ENCODE results near the gene TNS3. TPM values are rescaled to one million over a fixed set of nuclear protein-coding genes. Genes with fewer than 3 reads are reported as not detected.

Gene TNS3
- total and polyA plus RNA-seq, 2 of the 13 experiments (the other 11 are each of a cell fraction or from before 2014, with no cell fraction given), result 52.9 to 55.7 TPM

- no peak for TF ChIP-seq MLXIP (CRISPR knock-in tag; IDR thresholded peaks at IDR 0.05; ENCODE audit: borderline replicate concordance)
- TF ChIP-seq ATF2 (CRISPR knock-in tag; IDR thresholded peaks at IDR 0.05), result peak; percentile 65; the same call in 1 of the 2 replicates
- TF ChIP-seq NFKB2 (CRISPR knock-in tag; IDR thresholded peaks at IDR 0.05; ENCODE audit: borderline replicate concordance), result no peak
- TF ChIP-seq, protein P1, sequence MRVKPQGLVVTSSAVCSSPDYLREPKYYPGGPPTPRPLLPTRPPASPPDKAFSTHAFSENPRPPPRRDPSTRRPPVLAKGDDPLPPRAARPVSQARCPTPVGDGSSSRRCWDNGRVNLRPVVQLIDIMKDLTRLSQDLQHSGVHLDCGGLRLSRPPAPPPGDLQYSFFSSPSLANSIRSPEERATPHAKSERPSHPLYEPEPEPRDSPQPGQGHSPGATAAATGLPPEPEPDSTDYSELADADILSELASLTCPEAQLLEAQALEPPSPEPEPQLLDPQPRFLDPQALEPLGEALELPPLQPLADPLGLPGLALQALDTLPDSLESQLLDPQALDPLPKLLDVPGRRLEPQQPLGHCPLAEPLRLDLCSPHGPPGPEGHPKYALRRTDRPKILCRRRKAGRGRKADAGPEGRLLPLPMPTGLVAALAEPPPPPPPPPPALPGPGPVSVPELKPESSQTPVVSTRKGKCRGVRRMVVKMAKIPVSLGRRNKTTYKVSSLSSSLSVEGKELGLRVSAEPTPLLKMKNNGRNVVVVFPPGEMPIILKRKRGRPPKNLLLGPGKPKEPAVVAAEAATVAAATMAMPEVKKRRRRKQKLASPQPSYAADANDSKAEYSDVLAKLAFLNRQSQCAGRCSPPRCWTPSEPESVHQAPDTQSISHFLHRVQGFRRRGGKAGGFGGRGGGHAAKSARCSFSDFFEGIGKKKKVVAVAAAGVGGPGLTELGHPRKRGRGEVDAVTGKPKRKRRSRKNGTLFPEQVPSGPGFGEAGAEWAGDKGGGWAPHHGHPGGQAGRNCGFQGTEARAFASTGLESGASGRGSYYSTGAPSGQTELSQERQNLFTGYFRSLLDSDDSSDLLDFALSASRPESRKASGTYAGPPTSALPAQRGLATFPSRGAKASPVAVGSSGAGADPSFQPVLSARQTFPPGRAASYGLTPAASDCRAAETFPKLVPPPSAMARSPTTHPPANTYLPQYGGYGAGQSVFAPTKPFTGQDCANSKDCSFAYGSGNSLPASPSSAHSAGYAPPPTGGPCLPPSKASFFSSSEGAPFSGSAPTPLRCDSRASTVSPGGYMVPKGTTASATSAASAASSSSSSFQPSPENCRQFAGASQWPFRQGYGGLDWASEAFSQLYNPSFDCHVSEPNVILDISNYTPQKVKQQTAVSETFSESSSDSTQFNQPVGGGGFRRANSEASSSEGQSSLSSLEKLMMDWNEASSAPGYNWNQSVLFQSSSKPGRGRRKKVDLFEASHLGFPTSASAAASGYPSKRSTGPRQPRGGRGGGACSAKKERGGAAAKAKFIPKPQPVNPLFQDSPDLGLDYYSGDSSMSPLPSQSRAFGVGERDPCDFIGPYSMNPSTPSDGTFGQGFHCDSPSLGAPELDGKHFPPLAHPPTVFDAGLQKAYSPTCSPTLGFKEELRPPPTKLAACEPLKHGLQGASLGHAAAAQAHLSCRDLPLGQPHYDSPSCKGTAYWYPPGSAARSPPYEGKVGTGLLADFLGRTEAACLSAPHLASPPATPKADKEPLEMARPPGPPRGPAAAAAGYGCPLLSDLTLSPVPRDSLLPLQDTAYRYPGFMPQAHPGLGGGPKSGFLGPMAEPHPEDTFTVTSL (CRISPR knock-in tag; IDR thresholded peaks at IDR 0.05; ENCODE audit: borderline replicate concordance), result no peak
- peak; percentile 36; the same call in 1 of the 2 replicates for TF ChIP-seq ZFX (CRISPR knock-in tag; IDR thresholded peaks at IDR 0.05; ENCODE audit: low read depth)
- TF ChIP-seq, protein P2, sequence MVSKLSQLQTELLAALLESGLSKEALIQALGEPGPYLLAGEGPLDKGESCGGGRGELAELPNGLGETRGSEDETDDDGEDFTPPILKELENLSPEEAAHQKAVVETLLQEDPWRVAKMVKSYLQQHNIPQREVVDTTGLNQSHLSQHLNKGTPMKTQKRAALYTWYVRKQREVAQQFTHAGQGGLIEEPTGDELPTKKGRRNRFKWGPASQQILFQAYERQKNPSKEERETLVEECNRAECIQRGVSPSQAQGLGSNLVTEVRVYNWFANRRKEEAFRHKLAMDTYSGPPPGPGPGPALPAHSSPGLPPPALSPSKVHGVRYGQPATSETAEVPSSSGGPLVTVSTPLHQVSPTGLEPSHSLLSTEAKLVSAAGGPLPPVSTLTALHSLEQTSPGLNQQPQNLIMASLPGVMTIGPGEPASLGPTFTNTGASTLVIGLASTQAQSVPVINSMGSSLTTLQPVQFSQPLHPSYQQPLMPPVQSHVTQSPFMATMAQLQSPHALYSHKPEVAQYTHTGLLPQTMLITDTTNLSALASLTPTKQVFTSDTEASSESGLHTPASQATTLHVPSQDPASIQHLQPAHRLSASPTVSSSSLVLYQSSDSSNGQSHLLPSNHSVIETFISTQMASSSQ (IDR thresholded peaks at IDR 0.05; ENCODE audit: low read depth), result no peak; the same call in none of the 2 replicates
- TF ChIP-seq, protein P2 (CRISPR knock-in tag; IDR thresholded peaks at IDR 0.05; ENCODE audit: borderline replicate concordance), result peak; percentile 95
- TF ChIP-seq NPAS2 (CRISPR knock-in tag; IDR thresholded peaks at IDR 0.05; ENCODE audit: borderline replicate concordance), result no peak
- TF ChIP-seq ZBTB20 (CRISPR knock-in tag; IDR thresholded peaks at IDR 0.05; ENCODE audit: borderline replicate concordance, low read depth), result 0 out of 2 replicates have a peak, but pooled peaks have one; percentile 57
- TF ChIP-seq GTF3A (CRISPR knock-in tag; conservative IDR thresholded peaks at IDR 0.05), result no peak
- peak; percentile 88 for TF ChIP-seq CREM (IDR thresholded peaks at IDR 0.05)
- TF ChIP-seq CREM (CRISPR knock-in tag; IDR thresholded peaks at IDR 0.05), result no peak
- TF ChIP-seq ZNF282 (IDR thresholded peaks at IDR 0.05; ENCODE audit: partially characterized antibody), result no peak
- peak; percentile 87 for TF ChIP-seq FOXA3 (CRISPR knock-in tag; IDR thresholded peaks at IDR 0.05)
- TF ChIP-seq ZMYM4 (CRISPR knock-in tag; IDR thresholded peaks at IDR 0.05), result peak; percentile 64; the same call in 1 of the 2 replicates
- peak; percentile 67 for TF ChIP-seq TBL1XR1 (IDR thresholded peaks at IDR 0.05; ENCODE audit: borderline replicate concordance, low read length, partially characterized antibody)
These were observed 289.0 kb downstream of the TNS3 start (continued) for GRCh38 chr7:47292832-47293309.

All from HepG2 (cell line).